ENCODE results near the gene REXO1.

Gene REXO1

GRCh38 chr19:1843646-1844394 is 4.5 kb downstream of the REXO1 start:
- TF ChIP-seq POLR2AphosphoS5 (IDR thresholded peaks at IDR 0.05; ENCODE audit: low read depth, low read length): 0 out of 2 replicates have a peak, but pooled peaks have one; percentile 16
- no peak for TF ChIP-seq SIN3A (IDR thresholded peaks at IDR 0.05; ENCODE audit: borderline replicate concordance, insufficient read depth, low read length)

- no peak for TF ChIP-seq TAF1 (IDR thresholded peaks at IDR 0.05; ENCODE audit: borderline replicate concordance, insufficient read depth, low read length)
- no peak for TF ChIP-seq REST (IDR thresholded peaks at IDR 0.05; ENCODE audit: insufficient read depth in 1 of 2, low read depth in 2 of 2, low read length in 2 of 2)
- no peak for TF ChIP-seq POLR2AphosphoS5 (IDR thresholded peaks at IDR 0.05; ENCODE audit: low read depth, low read length)
- TF ChIP-seq SIN3A (IDR thresholded peaks at IDR 0.05; ENCODE audit: borderline replicate concordance, insufficient read depth, low read length): no peak
- TF ChIP-seq FOXP2 (optimal IDR thresholded peaks at IDR 0.05; ENCODE audit: borderline replicate concordance, extremely low read depth, extremely low read length, insufficient read depth): no peak
Observed at GRCh38 chr19:1843116-1843515, 5.2 kb downstream of the REXO1 start.

- TF ChIP-seq POLR2AphosphoS5 (IDR thresholded peaks at IDR 0.05; ENCODE audit: low read depth, low read length) (no peak), REST (IDR thresholded peaks at IDR 0.05; ENCODE audit: insufficient read depth in 1 of 2, low read depth in 2 of 2, low read length in 2 of 2) (no peak), FOXP2 (optimal IDR thresholded peaks at IDR 0.05; ENCODE audit: borderline replicate concordance, extremely low read depth, extremely low read length, insufficient read depth) (no peak), SIN3A (IDR thresholded peaks at IDR 0.05; ENCODE audit: borderline replicate concordance, insufficient read depth, low read length) (no peak), TAF1 (IDR thresholded peaks at IDR 0.05; ENCODE audit: borderline replicate concordance, insufficient read depth, low read length) (no peak)
Observed at GRCh38 chr19:1841209-1841924, 6.9 kb downstream of the REXO1 start.

- TF ChIP-seq TAF1 (IDR thresholded peaks at IDR 0.05; ENCODE audit: borderline replicate concordance, insufficient read depth, low read length) (peak; percentile 39; the same call in 1 of the 2 replicates), SIN3A (IDR thresholded peaks at IDR 0.05; ENCODE audit: borderline replicate concordance, insufficient read depth, low read length) (peak; percentile 25; the same call in 1 of the 2 replicates), POLR2AphosphoS5 (IDR thresholded peaks at IDR 0.05; ENCODE audit: low read depth, low read length) (peak; percentile 49; the same call in 1 of the 2 replicates), REST (IDR thresholded peaks at IDR 0.05; ENCODE audit: insufficient read depth in 1 of 2, low read depth in 2 of 2, low read length in 2 of 2) (no peak), FOXP2 (optimal IDR thresholded peaks at IDR 0.05; ENCODE audit: borderline replicate concordance, extremely low read depth, extremely low read length, insufficient read depth) (peak; percentile 14)
Observed at GRCh38 chr19:1840541-1841115, 7.7 kb downstream of the REXO1 start.

- TF ChIP-seq REST (IDR thresholded peaks at IDR 0.05; ENCODE audit: insufficient read depth in 1 of 2, low read depth in 2 of 2, low read length in 2 of 2): no peak
- no peak for TF ChIP-seq FOXP2 (optimal IDR thresholded peaks at IDR 0.05; ENCODE audit: borderline replicate concordance, extremely low read depth, extremely low read length, insufficient read depth)
- no peak for TF ChIP-seq TAF1 (IDR thresholded peaks at IDR 0.05; ENCODE audit: borderline replicate concordance, insufficient read depth, low read length)
- no peak for TF ChIP-seq POLR2AphosphoS5 (IDR thresholded peaks at IDR 0.05; ENCODE audit: low read depth, low read length)
- TF ChIP-seq SIN3A (IDR thresholded peaks at IDR 0.05; ENCODE audit: borderline replicate concordance, insufficient read depth, low read length): no peak
Observed at GRCh38 chr19:1839658-1840540, 8.4 kb downstream of the REXO1 start.

Measured in PFSK-1 (cell line).